Caco-2 (cell line): Measurements from ENCODE around the gene OVCA2. TPM values are rescaled to one million over a fixed set of nuclear protein-coding genes. Genes with fewer than 3 reads are reported as not detected.

Experiments used
- BruUV-seq: library from RNA; stranded (reverse); fragments of 400-500 nt; replicated peaks from 2 replicates; lab custom pipeline; 2021; lab: Mats Ljungman, UMichigan
- CTCF ChIA-PET: fragments of 300-600 bp; sonication (Branson Sonifier 250); formaldehyde crosslinking; loops from one replicate; lab custom pipeline; 2022; ENCODE audit warnings: antibody characterized with exemption; lab: Charles Lee
- POLR2A ChIA-PET: fragments of 300-600 bp; sonication (Branson Sonifier 250); formaldehyde crosslinking; loops from one replicate; lab custom pipeline; 2022; ENCODE audit warnings: antibody characterized with exemption; lab: Charles Lee
- DNase-seq, 2 experiments: peaks; one replicate each; pipeline versions ENCODE4 v3.0.0 to v3.0.0-alpha.2; 2020 to 2022
- H3K27me3 ChIP-seq: replicated peaks from 2 replicates; pipeline ENCODE4 v1.6.0; 2011; ENCODE audit warnings: low read length; ENCODE audit not compliant: control insufficient read depth, insufficient read depth
- H3K36me3 ChIP-seq: 2 replicates; pipeline ENCODE4 v1.5.1; 2011; ENCODE audit warnings: low read length; ENCODE audit not compliant: control insufficient read depth, insufficient read depth
- H3K4me1 ChIP-seq: fragments of 250-450 bp; sonication (Bioruptor Pico); 2 replicates; pipeline ENCODE4 v1.5.1; 2020; ENCODE audit warnings: mild to moderate bottlenecking
- H3K4me3 ChIP-seq: 2 replicates; pipeline ENCODE4 v1.5.1; 2011; ENCODE audit warnings: low read depth, mild to moderate bottlenecking, control low read depth, low read length
- H3K9me3 ChIP-seq: fragments of 250-450 bp; sonication (Bioruptor Pico); 2 replicates; pipeline ENCODE4 v1.5.1; 2020; ENCODE audit warnings: mild to moderate bottlenecking, moderate library complexity
- H3K27ac Mint-ChIP-seq: one replicate; pipeline ENCODE4 v1.8.0; 2022; ENCODE audit warnings: mixed read lengths; ENCODE audit not compliant: unreplicated experiment
- H3K27me3 Mint-ChIP-seq: one replicate; pipeline ENCODE4 v1.8.0; 2022; ENCODE audit warnings: mixed read lengths; ENCODE audit not compliant: insufficient read depth, unreplicated experiment
- H3K36me3 Mint-ChIP-seq: one replicate; pipeline ENCODE4 v1.8.0; 2022; ENCODE audit warnings: mild to moderate bottlenecking, mixed read lengths; ENCODE audit not compliant: insufficient read depth, unreplicated experiment
- H3K4me1 Mint-ChIP-seq: one replicate; pipeline ENCODE4 v1.8.0; 2022; ENCODE audit warnings: low read depth, mixed read lengths; ENCODE audit not compliant: unreplicated experiment
- H3K4me3 Mint-ChIP-seq: one replicate; pipeline ENCODE4 v1.8.0; 2022; ENCODE audit warnings: mild to moderate bottlenecking, moderate library complexity, mixed read lengths; ENCODE audit not compliant: unreplicated experiment
- H3K9me3 Mint-ChIP-seq: one replicate; pipeline ENCODE4 v1.8.0; 2022; ENCODE audit warnings: mixed read lengths; ENCODE audit not compliant: unreplicated experiment
- CTCF ChIP-seq, 2 experiments: fragments of 200-600 bp in 1 of 2; IDR thresholded peaks; 1 replicate in 1 of 2; 2 replicates in 1 of 2; pipeline versions ENCODE4 v1.5.1 to v1.8.0; 2011 to 2022; ENCODE audit warnings: antibody characterized with exemption in 1 of 2, control low read depth in 1 of 2, inconsistent platforms in 1 of 2, low read depth in 1 of 2, low read length in 1 of 2, mild to moderate bottlenecking in 1 of 2, moderate library complexity in 1 of 2; ENCODE audit not compliant: insufficient read depth in 1 of 2, severe bottlenecking in 1 of 2, unreplicated experiment in 1 of 2
- intact Hi-C: fragments of 100-400 bp; cut with micrococcal nuclease; formaldehyde crosslinking; loops from one replicate; pipeline ENCODE4 v1.10.0; 2022; ENCODE audit not compliant: unreplicated experiment
- total RNA-seq: library from RNA; stranded (reverse); gene quantifications from 2 replicates; pipeline ENCODE4 v1.2.3, GENCODE V29; 2022

Gene OVCA2
- total RNA-seq, 1 experiment from 2014 or later, result 39.3 TPM

GRCh38 chr17:2037155-2037554, 4.7 kb upstream of the OVCA2 start:
- ChIA-PET POLR2A (no interaction called here), CTCF (interaction anchor here (1.2 kb wide), 1 partner anchor 127 kb away, joined by 3 read pairs; no protein-coding TSS in a partner anchor)
- no peak overlapping the region for H3K4me3 ChIP-seq

GRCh38 chr17:2040219-2040827, 1.5 kb upstream of the OVCA2 start:
- Mint-ChIP-seq H3K9me3 (no peaks in the 10 kb centered on the region), H3K27me3 (no peaks in the 10 kb centered on the region), H3K36me3 (peaks cover 41% of the 10 kb centered on the region), H3K4me3 (peak overlapping the region; percentile 95), H3K4me1 (peaks cover 9% of the 10 kb centered on the region), H3K27ac (no peak overlapping the region)
- intact Hi-C loops, result no loop called here
- Histone ChIP-seq H3K9me3 (no peaks in the 10 kb centered on the region), H3K4me1 (peaks cover 18% of the 10 kb centered on the region), H3K27me3 (no peaks in the 10 kb centered on the region), H3K36me3 (peaks cover 3% of the 10 kb centered on the region; the same call in 1 of the 2 replicates), H3K4me3 (no peak overlapping the region)
- no TSS peak for BruUV-seq
- no peak for DNase-seq
- no peak for TF ChIP-seq CTCF (IDR thresholded peaks at IDR 0.05; ENCODE audit: insufficient read depth in 1 of 2, low read depth in 1 of 2, low read length in 1 of 2, severe bottlenecking in 1 of 2, unreplicated experiment in 1 of 2)
- ChIA-PET CTCF (interaction anchor here (1.5 kb wide), 1 partner anchor 131 kb away, joined by 8 read pairs; no protein-coding TSS in a partner anchor), POLR2A (no interaction called here)

More at GRCh38 chr17:2037155-2037554, 4.7 kb upstream of the OVCA2 start:
- intact Hi-C loops, result no loop called here
- Mint-ChIP-seq H3K27ac (no peak overlapping the region), H3K27me3 (no peaks in the 10 kb centered on the region), H3K4me1 (no peaks in the 10 kb centered on the region), H3K36me3 (peaks cover 13% of the 10 kb centered on the region), H3K4me3 (no peak overlapping the region), H3K9me3 (no peaks in the 10 kb centered on the region)
- Histone ChIP-seq H3K9me3 (no peaks in the 10 kb centered on the region), H3K36me3 (no peaks in the 10 kb centered on the region; the same call in none of the 2 replicates), H3K27me3 (no peaks in the 10 kb centered on the region), H3K4me1 (peaks cover 6% of the 10 kb centered on the region; the same call in 1 of the 2 replicates)
- no TSS peak for BruUV-seq
- DNase-seq, result no peak
- TF ChIP-seq CTCF (IDR thresholded peaks at IDR 0.05; ENCODE audit: insufficient read depth in 1 of 2, low read depth in 1 of 2, low read length in 1 of 2, severe bottlenecking in 1 of 2, unreplicated experiment in 1 of 2), result no peak

GRCh38 chr17:2040942-2041560, 771 bp upstream of the OVCA2 start:
- Mint-ChIP-seq H3K4me1 (peaks cover 9% of the 10 kb centered on the region), H3K27me3 (no peaks in the 10 kb centered on the region), H3K4me3 (peak overlapping the region; percentile 95), H3K27ac (peak overlapping the region; percentile 92), H3K9me3 (no peaks in the 10 kb centered on the region), H3K36me3 (peaks cover 41% of the 10 kb centered on the region)
- H3K4me1 ChIP-seq, result peaks cover 18% of the 10 kb centered on the region
- ChIA-PET CTCF (interaction anchor here (1.5 kb wide), 1 partner anchor 132 kb away, joined by 8 read pairs; no protein-coding TSS in a partner anchor), POLR2A (no interaction called here)
- TF ChIP-seq CTCF (IDR thresholded peaks at IDR 0.05; ENCODE audit: insufficient read depth in 1 of 2, low read depth in 1 of 2, low read length in 1 of 2, severe bottlenecking in 1 of 2, unreplicated experiment in 1 of 2), result no peak
- BruUV-seq, result no TSS peak
- peaks cover 3% of the 10 kb centered on the region; the same call in 1 of the 2 replicates for H3K36me3 ChIP-seq
- peak overlapping the region; percentile 82 for H3K4me3 ChIP-seq
- DNase-seq, result no peak
- no peaks in the 10 kb centered on the region for H3K9me3 ChIP-seq
- intact Hi-C loops, result no loop called here
- no peaks in the 10 kb centered on the region for H3K27me3 ChIP-seq
